ENCODE results near the gene AZIN2.

DNA sequence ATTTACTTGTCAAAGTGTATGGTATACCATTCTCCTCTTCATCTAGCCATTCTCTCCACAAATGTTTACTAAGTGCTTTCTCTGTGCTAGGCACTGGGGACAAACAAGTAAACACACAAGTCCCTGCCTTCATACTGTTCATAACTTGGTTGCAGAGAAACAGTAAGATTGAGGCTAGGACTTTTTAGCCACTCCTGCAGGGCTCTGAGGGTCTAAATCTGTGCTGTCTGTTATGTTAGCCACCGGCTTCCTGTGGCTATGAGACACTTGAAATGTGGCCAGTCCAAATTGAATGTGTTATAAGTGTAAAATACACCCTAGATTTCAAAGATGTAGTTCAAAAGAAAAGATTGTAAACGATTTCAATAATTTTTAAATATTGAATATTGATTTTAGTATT is 50.2 kb downstream of the AZIN2 start:
- TF ChIP-seq, protein P1, sequence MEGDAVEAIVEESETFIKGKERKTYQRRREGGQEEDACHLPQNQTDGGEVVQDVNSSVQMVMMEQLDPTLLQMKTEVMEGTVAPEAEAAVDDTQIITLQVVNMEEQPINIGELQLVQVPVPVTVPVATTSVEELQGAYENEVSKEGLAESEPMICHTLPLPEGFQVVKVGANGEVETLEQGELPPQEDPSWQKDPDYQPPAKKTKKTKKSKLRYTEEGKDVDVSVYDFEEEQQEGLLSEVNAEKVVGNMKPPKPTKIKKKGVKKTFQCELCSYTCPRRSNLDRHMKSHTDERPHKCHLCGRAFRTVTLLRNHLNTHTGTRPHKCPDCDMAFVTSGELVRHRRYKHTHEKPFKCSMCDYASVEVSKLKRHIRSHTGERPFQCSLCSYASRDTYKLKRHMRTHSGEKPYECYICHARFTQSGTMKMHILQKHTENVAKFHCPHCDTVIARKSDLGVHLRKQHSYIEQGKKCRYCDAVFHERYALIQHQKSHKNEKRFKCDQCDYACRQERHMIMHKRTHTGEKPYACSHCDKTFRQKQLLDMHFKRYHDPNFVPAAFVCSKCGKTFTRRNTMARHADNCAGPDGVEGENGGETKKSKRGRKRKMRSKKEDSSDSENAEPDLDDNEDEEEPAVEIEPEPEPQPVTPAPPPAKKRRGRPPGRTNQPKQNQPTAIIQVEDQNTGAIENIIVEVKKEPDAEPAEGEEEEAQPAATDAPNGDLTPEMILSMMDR (IDR thresholded peaks at IDR 0.05 in 8 of 11, conservative IDR thresholded peaks at IDR 0.05 in 3 of 11), result no peak
- no peak for TF ChIP-seq POLR2AphosphoS5 (IDR thresholded peaks at IDR 0.05)

Data from spleen (tissue), 7 donors.